Retina (tissue), 1 donor: Measurements from ENCODE around the gene PPFIA2.

Experiments
- DNase-seq: peaks from one replicate; pipeline ENCODE4 v3.0.0-alpha.2; 2016

The PPFIA2 gene

GRCh38 chr12:81542065-81543010 lies 216.8 kb downstream of the PPFIA2 start:
- no peak for DNase-seq

GRCh38 chr12:81541121-81541520 lies 218.0 kb downstream of the PPFIA2 start:
- peak; percentile 7 for DNase-seq

GRCh38 chr12:81539279-81539678 lies 219.9 kb downstream of the PPFIA2 start:
- DNase-seq = no peak

GRCh38 chr12:81533054-81533453 lies 226.1 kb downstream of the PPFIA2 start:
- no peak for DNase-seq

- no peak for DNase-seq
Observed at GRCh38 chr12:81530352-81530751, 228.8 kb downstream of the PPFIA2 start.

GRCh38 chr12:81520064-81520945 lies 238.8 kb downstream of the PPFIA2 start:
- DNase-seq = no peak

GRCh38 chr12:81518638-81519037 lies 240.5 kb downstream of the PPFIA2 start:
- DNase-seq = no peak

- no peak for DNase-seq
Observed at GRCh38 chr12:81517296-81517695, 241.9 kb downstream of the PPFIA2 start.

GRCh38 chr12:81502912-81503695 lies 256.0 kb downstream of the PPFIA2 start:
- DNase-seq = no peak

- DNase-seq = no peak
Observed at GRCh38 chr12:81500788-81501187, 258.4 kb downstream of the PPFIA2 start.

GRCh38 chr12:81499809-81500208 lies 259.3 kb downstream of the PPFIA2 start:
- DNase-seq = no peak

- DNase-seq = no peak
Observed at GRCh38 chr12:81492131-81492720, 266.9 kb downstream of the PPFIA2 start.

- no peak for DNase-seq
Observed at GRCh38 chr12:81472934-81473333, 286.2 kb downstream of the PPFIA2 start.

- DNase-seq = no peak
Observed at GRCh38 chr12:81470923-81471322, 288.2 kb downstream of the PPFIA2 start.

- no peak for DNase-seq
Observed at GRCh38 chr12:81468206-81468605, 290.9 kb downstream of the PPFIA2 start.

- DNase-seq = peak; percentile 59
Observed at GRCh38 chr12:81465876-81466275, 293.3 kb downstream of the PPFIA2 start.

GRCh38 chr12:81465191-81465590 lies 294.0 kb downstream of the PPFIA2 start:
- DNase-seq = peak; percentile 26

- DNase-seq = no peak
Observed at GRCh38 chr12:81461163-81461562, 298.0 kb downstream of the PPFIA2 start.

- peak; percentile 49 for DNase-seq
Observed at GRCh38 chr12:81450920-81451739, 308.0 kb downstream of the PPFIA2 start.

GRCh38 chr12:81441629-81442028 lies 317.5 kb downstream of the PPFIA2 start:
- no peak for DNase-seq

- no peak for DNase-seq
Observed at GRCh38 chr12:81440001-81440400, 319.1 kb downstream of the PPFIA2 start.
